ENCODE data around the gene PRKN. TPM values are rescaled to one million over a fixed set of nuclear protein-coding genes. Genes with fewer than 3 reads are reported as not detected.

The PRKN gene
- total RNA-seq, 2 donors from 2014 or later = 3.3 to 4.8 TPM

DNA sequence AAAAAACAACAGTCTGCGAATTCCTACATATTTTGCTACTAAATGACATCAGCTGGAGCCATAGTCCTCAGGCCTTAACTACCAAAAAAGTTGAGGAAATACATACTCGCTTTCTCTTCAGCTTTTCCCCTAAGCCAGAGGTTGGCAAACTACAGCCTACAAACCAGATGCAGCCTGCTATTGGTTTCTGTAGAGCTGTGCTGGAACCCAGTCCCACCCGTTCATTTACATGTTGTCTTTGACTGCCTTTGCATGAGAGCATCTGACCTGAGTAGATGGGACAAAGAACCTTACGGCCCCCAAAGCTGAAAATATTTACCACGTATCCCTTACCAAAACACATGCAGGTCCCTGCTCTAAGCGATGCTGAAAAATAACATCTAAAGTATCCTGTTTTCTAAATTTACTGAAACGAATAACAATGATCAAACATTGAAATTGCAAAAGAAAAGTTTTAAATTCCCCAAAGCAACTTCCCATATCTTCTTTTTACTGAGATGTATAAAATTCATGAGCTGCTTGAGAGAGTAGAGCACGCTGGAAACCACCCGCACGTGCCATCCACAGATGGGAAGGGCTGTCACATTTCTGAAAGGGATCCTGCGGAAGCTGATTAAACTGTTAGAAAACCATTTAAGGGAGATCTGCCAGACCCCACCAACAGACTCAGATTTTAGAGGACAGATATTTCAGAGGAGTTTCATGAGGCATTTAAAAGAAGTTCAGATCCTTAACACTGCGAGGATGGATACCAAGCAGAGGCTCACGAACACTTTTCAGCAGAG, 124.1 kb downstream of the PRKN start:
- DNase-seq = no peak
- Mint-ChIP-seq H3K4me3 (no peak overlapping the region), H3K27me3 (ENCODE audit: insufficient read depth) (no peaks in the 10 kb centered on the region), H3K27ac (no peak overlapping the region), H3K4me1 (peaks cover 13% of the 10 kb centered on the region), H3K36me3 (ENCODE audit: low read depth) (no peaks in the 10 kb centered on the region), H3K9me3 (no peaks in the 10 kb centered on the region)
- Histone ChIP-seq H3K9ac (ENCODE audit: extremely low read depth, low read length, poor library complexity, severe bottlenecking) (no peak overlapping the region), H3K27me3 (ENCODE audit: control insufficient read depth, insufficient read depth, low read length, poor library complexity, severe bottlenecking) (no peaks in the 10 kb centered on the region), H3K27ac (ENCODE audit: low read depth, low read length) (no peak overlapping the region), H3K4me3 (ENCODE audit: low read length) (no peak overlapping the region), H3K4me1 (ENCODE audit: control insufficient read depth, insufficient read depth, low read length) (no peaks in the 10 kb centered on the region), H3K36me3 (ENCODE audit: control insufficient read depth, insufficient read depth, low read length) (no peaks in the 10 kb centered on the region), H3K9me3 (ENCODE audit: control insufficient read depth, low read length) (no peaks in the 10 kb centered on the region)
- TF ChIP-seq, protein P1, sequence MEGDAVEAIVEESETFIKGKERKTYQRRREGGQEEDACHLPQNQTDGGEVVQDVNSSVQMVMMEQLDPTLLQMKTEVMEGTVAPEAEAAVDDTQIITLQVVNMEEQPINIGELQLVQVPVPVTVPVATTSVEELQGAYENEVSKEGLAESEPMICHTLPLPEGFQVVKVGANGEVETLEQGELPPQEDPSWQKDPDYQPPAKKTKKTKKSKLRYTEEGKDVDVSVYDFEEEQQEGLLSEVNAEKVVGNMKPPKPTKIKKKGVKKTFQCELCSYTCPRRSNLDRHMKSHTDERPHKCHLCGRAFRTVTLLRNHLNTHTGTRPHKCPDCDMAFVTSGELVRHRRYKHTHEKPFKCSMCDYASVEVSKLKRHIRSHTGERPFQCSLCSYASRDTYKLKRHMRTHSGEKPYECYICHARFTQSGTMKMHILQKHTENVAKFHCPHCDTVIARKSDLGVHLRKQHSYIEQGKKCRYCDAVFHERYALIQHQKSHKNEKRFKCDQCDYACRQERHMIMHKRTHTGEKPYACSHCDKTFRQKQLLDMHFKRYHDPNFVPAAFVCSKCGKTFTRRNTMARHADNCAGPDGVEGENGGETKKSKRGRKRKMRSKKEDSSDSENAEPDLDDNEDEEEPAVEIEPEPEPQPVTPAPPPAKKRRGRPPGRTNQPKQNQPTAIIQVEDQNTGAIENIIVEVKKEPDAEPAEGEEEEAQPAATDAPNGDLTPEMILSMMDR (conservative IDR thresholded peaks at IDR 0.05) = no peak
- WGBS, 2 experiments (ENCODE audit: insufficient coverage in 1 of 2, insufficient read length in 1 of 2) = 87 to 92% methylated on average over 12 to 13 of the region's 13 CpGs

DNA sequence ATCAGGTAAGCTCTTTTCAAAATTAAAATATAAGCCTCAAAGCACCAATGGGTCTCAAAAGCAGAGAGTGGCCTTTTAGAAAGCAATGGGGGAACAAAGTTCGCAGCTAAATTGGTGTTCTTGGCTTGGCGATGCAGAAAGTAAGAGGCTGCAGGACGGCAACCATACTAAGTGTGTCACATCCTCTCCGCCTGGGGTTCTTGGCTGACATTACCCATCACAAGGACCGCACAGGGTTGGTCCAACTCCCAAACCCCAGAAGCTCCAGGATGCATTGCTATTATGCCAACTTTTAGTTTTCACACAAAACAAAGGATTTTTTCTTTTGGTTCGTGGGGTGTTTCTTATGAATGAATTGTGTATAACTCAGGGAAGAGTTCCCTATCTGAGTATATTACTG, 124.8 kb downstream of the PRKN start:
- Histone ChIP-seq H3K4me1 (ENCODE audit: control insufficient read depth, insufficient read depth, low read length) (no peaks in the 10 kb centered on the region), H3K27me3 (ENCODE audit: control insufficient read depth, insufficient read depth, low read length, poor library complexity, severe bottlenecking) (no peaks in the 10 kb centered on the region), H3K9me3 (ENCODE audit: control insufficient read depth, low read length) (no peaks in the 10 kb centered on the region), H3K9ac (ENCODE audit: extremely low read depth, low read length, poor library complexity, severe bottlenecking) (no peak overlapping the region), H3K4me3 (ENCODE audit: low read length) (no peak overlapping the region), H3K36me3 (ENCODE audit: control insufficient read depth, insufficient read depth, low read length) (no peaks in the 10 kb centered on the region), H3K27ac (ENCODE audit: low read depth, low read length) (no peak overlapping the region)
- Mint-ChIP-seq H3K4me3 (no peak overlapping the region), H3K27me3 (ENCODE audit: insufficient read depth) (no peaks in the 10 kb centered on the region), H3K9me3 (no peaks in the 10 kb centered on the region), H3K27ac (no peak overlapping the region), H3K36me3 (ENCODE audit: low read depth) (no peaks in the 10 kb centered on the region), H3K4me1 (peaks cover 13% of the 10 kb centered on the region)
- WGBS, 2 experiments (ENCODE audit: insufficient coverage in 1 of 2, insufficient read length in 1 of 2) = 80 to 85% methylated on average over 1 to 6 of the region's 6 CpGs
- DNase-seq = no peak
- TF ChIP-seq, protein P1 (conservative IDR thresholded peaks at IDR 0.05) = no peak

DNA sequence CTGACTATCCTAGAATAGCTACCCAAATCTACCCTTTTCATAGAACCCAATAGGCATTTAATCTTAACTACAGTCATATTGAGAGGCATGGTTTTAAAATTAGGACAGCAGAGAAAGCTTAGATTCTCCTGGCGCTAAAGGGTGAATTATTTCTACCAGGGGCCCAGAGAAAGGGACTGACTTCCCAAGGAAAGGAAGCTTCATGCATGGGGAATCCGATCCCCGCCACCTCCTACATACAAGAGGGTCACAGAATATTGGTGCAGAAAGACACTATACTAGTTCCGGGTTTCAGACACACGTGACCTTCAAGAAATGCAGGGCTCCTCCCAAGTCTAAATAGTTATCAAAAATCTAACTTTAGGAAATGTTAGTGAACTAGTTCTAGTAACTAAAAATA, 130.9 kb downstream of the PRKN start:
- Mint-ChIP-seq H3K27ac (no peak overlapping the region), H3K9me3 (no peaks in the 10 kb centered on the region), H3K4me1 (no peaks in the 10 kb centered on the region), H3K27me3 (ENCODE audit: insufficient read depth) (no peaks in the 10 kb centered on the region), H3K4me3 (no peak overlapping the region), H3K36me3 (ENCODE audit: low read depth) (no peaks in the 10 kb centered on the region)
- Histone ChIP-seq H3K9ac (ENCODE audit: extremely low read depth, low read length, poor library complexity, severe bottlenecking) (no peak overlapping the region), H3K36me3 (ENCODE audit: control insufficient read depth, insufficient read depth, low read length) (no peaks in the 10 kb centered on the region), H3K27ac (ENCODE audit: low read depth, low read length) (no peak overlapping the region), H3K4me3 (ENCODE audit: low read length) (no peak overlapping the region), H3K9me3 (ENCODE audit: control insufficient read depth, low read length) (no peaks in the 10 kb centered on the region), H3K27me3 (ENCODE audit: control insufficient read depth, insufficient read depth, low read length, poor library complexity, severe bottlenecking) (no peaks in the 10 kb centered on the region), H3K4me1 (ENCODE audit: control insufficient read depth, insufficient read depth, low read length) (no peaks in the 10 kb centered on the region)
- 90% methylated on average over 5 of the region's 5 CpGs; no CpG with 5 or more reads in 1 of the 2 experiments for WGBS, 2 experiments (ENCODE audit: insufficient coverage in 1 of 2, insufficient read length in 1 of 2)
- TF ChIP-seq, protein P1 (conservative IDR thresholded peaks at IDR 0.05) = no peak
- DNase-seq = no peak

All from endodermal cell (in vitro differentiated cells).